ENCODE results near the gene TEX14. TPM values are rescaled to one million over a fixed set of nuclear protein-coding genes. Genes with fewer than 3 reads are reported as not detected.

TEX14 gene
- polyA plus RNA-seq, 2 of the 4 experiments (the other 2 are of a cell fraction): 0.04 to 0.12 TPM

GRCh38 chr17:58621174-58621573 lies 70.7 kb downstream of the TEX14 start (continued):
- no peak for TF ChIP-seq REST (IDR thresholded peaks at IDR 0.05)

DNA sequence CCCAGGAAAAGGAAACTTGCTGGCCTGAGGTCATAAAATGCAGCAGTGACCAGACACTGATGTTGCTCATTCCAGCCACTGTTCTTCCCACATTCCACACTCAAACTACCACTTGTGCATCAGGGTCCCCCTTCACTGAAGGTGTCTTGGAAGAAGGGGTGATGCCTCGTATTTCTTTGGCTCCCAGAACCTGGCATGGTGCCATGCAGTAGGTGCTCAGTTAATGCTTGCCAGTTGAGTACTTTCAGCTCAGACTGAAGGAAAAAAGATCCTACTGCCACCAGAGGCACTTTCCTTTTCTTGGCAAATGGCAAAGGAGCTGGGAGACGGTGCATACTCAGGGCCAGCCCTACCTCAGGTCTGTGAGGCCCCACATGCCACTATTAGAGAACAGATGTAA lies 73.5 kb downstream of the TEX14 start:
- no peak for DNase-seq (ENCODE audit: low read depth in 1 of 2, low spot score in 1 of 2)
- no peak for ATAC-seq
- H3K27ac ChIP-seq: no peak overlapping the region
- H3K4me3 ChIP-seq: no peak overlapping the region
- H3K4me1 ChIP-seq: no peaks in the 10 kb centered on the region
- TF ChIP-seq JUNB (IDR thresholded peaks at IDR 0.05) (no peak), HDAC2 (IDR thresholded peaks at IDR 0.05) (no peak), ZSCAN20 (CRISPR knock-in tag; IDR thresholded peaks at IDR 0.05) (no peak), RFX5 (IDR thresholded peaks at IDR 0.05) (no peak), BCL3 (IDR thresholded peaks at IDR 0.05) (no peak), CHD2 (IDR thresholded peaks at IDR 0.05; ENCODE audit: low read length, partially characterized antibody) (no peak), NPAS2 (CRISPR knock-in tag; IDR thresholded peaks at IDR 0.05; ENCODE audit: borderline replicate concordance) (no peak), MAFK (IDR thresholded peaks at IDR 0.05; ENCODE audit: partially characterized antibody) (no peak), PHF8 (IDR thresholded peaks at IDR 0.05; ENCODE audit: borderline replicate concordance, low read depth) (no peak), ZC3H11A (IDR thresholded peaks at IDR 0.05) (no peak), EHMT2 (IDR thresholded peaks at IDR 0.05; ENCODE audit: low read depth) (no peak), ESRRA (IDR thresholded peaks at IDR 0.05; ENCODE audit: borderline replicate concordance, low read length) (no peak), HOXB13 (CRISPR knock-in tag; IDR thresholded peaks at IDR 0.05; ENCODE audit: low read depth) (no peak), CBX8 (IDR thresholded peaks at IDR 0.05) (no peak), NR3C1 (IDR thresholded peaks at IDR 0.05) (no peak)
- TF ChIP-seq, protein P1, sequence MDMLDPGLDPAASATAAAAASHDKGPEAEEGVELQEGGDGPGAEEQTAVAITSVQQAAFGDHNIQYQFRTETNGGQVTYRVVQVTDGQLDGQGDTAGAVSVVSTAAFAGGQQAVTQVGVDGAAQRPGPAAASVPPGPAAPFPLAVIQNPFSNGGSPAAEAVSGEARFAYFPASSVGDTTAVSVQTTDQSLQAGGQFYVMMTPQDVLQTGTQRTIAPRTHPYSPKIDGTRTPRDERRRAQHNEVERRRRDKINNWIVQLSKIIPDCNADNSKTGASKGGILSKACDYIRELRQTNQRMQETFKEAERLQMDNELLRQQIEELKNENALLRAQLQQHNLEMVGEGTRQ (IDR thresholded peaks at IDR 0.05): no peak
- TF ChIP-seq, protein P2, sequence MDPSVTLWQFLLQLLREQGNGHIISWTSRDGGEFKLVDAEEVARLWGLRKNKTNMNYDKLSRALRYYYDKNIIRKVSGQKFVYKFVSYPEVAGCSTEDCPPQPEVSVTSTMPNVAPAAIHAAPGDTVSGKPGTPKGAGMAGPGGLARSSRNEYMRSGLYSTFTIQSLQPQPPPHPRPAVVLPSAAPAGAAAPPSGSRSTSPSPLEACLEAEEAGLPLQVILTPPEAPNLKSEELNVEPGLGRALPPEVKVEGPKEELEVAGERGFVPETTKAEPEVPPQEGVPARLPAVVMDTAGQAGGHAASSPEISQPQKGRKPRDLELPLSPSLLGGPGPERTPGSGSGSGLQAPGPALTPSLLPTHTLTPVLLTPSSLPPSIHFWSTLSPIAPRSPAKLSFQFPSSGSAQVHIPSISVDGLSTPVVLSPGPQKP (IDR thresholded peaks at IDR 0.05; ENCODE audit: low read depth, low read length): no peak
- TF ChIP-seq, protein P3, sequence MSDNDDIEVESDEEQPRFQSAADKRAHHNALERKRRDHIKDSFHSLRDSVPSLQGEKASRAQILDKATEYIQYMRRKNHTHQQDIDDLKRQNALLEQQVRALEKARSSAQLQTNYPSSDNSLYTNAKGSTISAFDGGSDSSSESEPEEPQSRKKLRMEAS (IDR thresholded peaks at IDR 0.05): no peak
- no peaks in the 10 kb centered on the region for H3K9me3 ChIP-seq
- 11% methylated on average over 2 of the region's 2 CpGs for WGBS (ENCODE audit: missing lambda C conversion rate)
- H3K4me2 ChIP-seq: no peak overlapping the region
- ChIA-PET CTCF (interaction anchor here (2.3 kb wide), 1 partner anchor 41 kb away, joined by 9 read pairs; no protein-coding TSS in a partner anchor), POLR2A (interaction anchor here (1.1 kb wide), 1 partner anchor 41 kb away, joined by 3 read pairs; no protein-coding TSS in a partner anchor)
- FAIRE-seq: no peak

DNA sequence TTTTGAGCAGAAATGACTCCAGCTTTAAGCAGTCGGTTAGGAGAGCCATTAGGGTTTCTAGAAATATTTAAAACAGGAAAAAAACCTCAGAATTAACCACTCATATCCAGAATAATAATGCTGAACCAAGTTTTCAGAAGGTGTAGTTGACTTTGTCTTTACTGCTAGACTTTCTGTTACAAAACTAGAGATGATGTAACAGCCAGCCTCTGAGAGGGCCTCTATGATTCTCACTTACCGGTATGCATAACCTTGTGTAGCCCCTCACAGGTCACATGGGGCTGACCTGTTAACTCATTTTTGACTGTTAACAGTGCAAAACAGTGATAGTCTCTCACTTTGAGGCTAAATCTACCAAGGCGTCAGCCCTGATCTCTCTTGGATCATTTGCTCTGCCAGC lies 74.3 kb downstream of the TEX14 start:
- CTCF ChIA-PET: interaction anchor here (1.0 kb wide), 2 partner anchors 31 to 99 kb away, joined by 3 read pairs; no protein-coding TSS in a partner anchor
- Histone ChIP-seq H3K27ac (no peak overlapping the region), H3K4me1 (no peaks in the 10 kb centered on the region), H3K9me3 (no peaks in the 10 kb centered on the region), H3K4me3 (no peak overlapping the region), H3K4me2 (no peak overlapping the region)
- WGBS (ENCODE audit: missing lambda C conversion rate): 71% methylated on average over 3 of the region's 3 CpGs
- FAIRE-seq: no peak
- DNase-seq (ENCODE audit: low read depth in 1 of 2, low spot score in 1 of 2): no peak
- POLR2A ChIA-PET: no interaction called here
- no peak for ATAC-seq
- TF ChIP-seq RNF2 (IDR thresholded peaks at IDR 0.05; ENCODE audit: borderline replicate concordance, low read depth) (no peak), E2F6 (IDR thresholded peaks at IDR 0.05; ENCODE audit: borderline replicate concordance, low read depth) (no peak), MAZ (IDR thresholded peaks at IDR 0.05; ENCODE audit: borderline replicate concordance, low read depth, low read length) (no peak), ATOH8 (CRISPR knock-in tag; IDR thresholded peaks at IDR 0.05; ENCODE audit: low read depth) (no peak), KDM1A (IDR thresholded peaks at IDR 0.05; ENCODE audit: low read depth) (no peak), FOSL2 (IDR thresholded peaks at IDR 0.05) (no peak), FOSL2 (CRISPR knock-in tag; IDR thresholded peaks at IDR 0.05) (no peak), FOXS1 (CRISPR knock-in tag; IDR thresholded peaks at IDR 0.05) (no peak), CBX8 (IDR thresholded peaks at IDR 0.05) (no peak)
